Suprapubic skin (tissue), 3 donors: Measurements from ENCODE around the gene PRKCE.

Source experiments
- CTCF ChIP-seq, 2 donors: fragments of 200-600 bp in 1 of 2; fragments of 450-650 bp in 1 of 2; sonication (generic) in 1 of 2; IDR thresholded peaks; one replicate each; pipeline ENCODE4 v1.5.1; 2016 to 2019; ENCODE audit warnings: antibody characterized with exemption in 2 of 2, mild to moderate bottlenecking in 1 of 2, moderate library complexity in 1 of 2
- POLR2AphosphoS5 ChIP-seq, 3 donors: sonication (generic); formaldehyde crosslinking; IDR thresholded peaks; one replicate each; pipeline ENCODE4 v1.6.1; 2017; ENCODE audit warnings: antibody characterized with exemption in 3 of 3

DNA sequence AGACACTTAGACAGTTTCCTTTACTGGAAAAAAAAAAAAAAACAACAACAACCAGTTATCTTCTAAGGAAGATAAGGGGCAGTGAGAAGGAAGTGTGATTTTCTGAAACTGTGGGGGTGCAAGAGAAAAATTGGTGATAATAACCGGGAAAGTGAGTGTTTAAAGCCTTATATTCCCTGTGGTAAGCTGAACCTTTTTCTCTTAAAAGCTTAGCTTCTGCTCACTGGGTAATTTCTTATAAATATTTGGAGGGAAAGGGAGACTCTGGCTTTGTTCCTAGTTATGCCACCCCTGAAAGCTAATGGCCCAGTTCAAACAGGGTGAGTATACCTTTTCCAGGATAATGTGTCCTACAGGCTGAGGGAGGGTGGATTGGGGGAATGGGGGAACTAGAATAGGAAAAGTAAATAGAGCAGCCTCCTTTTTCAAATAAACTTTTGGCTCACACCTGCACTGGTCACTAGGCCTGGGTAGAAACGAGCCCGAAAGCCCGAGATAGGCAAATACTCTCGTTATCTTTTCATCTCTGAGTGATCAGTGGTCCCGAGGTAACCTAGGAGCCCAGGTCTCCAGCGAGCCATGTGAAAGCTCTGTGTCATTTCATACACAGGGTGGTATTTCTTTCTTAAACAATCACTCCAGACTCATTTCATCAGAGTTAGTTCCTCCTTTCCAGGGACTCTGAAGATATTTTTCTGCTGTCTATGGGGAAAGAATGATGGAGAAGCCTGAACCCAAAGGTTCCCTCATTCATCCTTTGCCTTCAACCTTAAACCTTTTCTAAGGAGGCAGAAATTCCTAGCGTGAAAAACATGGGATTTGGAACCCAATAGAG is 24.9 kb upstream of the PRKCE start:
- TF ChIP-seq CTCF (IDR thresholded peaks at IDR 0.05) (no peak), POLR2AphosphoS5 (IDR thresholded peaks at IDR 0.05) (no peak)
